Measurements from ENCODE around the gene CNPY1. TPM values are rescaled to one million over a fixed set of nuclear protein-coding genes. Genes with fewer than 3 reads are reported as not detected.
"Not testable (repeated sequence)": the region's sequence is repeated elsewhere in the genome, so short reads cannot be mapped to it uniquely, and the experiment has no call there.

CNPY1 gene
- not detected in 2 replicates for total RNA-seq

DNA sequence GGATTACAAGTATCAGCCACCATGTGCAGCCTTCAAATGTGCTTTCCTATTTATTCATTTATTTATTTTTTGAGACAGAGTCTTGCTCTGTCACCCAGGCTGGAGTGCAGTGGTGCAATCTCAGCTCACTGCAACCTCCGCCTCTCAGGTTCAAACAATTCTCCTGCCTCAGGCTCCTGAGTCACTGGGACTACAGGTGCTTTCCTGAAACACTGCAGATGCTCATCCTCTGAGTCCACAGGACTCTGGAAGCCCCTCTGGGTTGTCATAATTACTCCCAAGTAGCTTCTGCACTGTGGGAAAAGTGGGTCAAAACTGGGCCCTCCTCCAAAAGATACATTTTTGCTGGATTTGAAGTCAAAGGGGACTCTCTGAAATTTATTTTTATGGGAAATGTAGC is at the start of gene CNPY1:
Gene CNPY1 (minus strand): TSS at position 111 of the 400 bp plus-strand sequence. CDS start 630 bp downstream, outside the sequence.
- DNase-seq (ENCODE audit: low read depth); H3K4me3 ChIP-seq (ENCODE audit: low read depth, low read length): not testable (repeated sequence)

DNA sequence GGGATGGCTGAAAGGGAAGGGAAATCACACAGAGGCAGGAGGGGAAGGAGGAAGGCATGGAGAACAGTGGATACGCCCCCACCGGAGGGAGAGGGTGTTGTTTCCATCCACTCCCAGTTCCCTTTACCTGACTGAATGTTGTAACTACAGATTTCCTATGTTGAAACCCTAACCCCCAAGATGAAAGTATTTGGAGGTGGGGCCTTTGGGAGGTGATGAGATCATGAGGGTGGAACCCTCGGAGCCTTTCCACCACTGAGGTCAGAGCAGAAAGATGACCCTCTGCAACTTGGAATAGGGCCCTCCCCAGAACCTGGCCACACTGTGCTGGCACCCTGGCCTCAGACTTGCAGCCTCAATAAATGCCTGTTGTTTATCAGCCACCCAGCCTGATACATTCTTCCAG is 48.6 kb upstream of the CNPY1 start:
- DNase-seq (ENCODE audit: low read depth), result no peak
- H3K4me3 ChIP-seq (ENCODE audit: low read depth, low read length), result no peak overlapping the region
- TF ChIP-seq, protein P1, sequence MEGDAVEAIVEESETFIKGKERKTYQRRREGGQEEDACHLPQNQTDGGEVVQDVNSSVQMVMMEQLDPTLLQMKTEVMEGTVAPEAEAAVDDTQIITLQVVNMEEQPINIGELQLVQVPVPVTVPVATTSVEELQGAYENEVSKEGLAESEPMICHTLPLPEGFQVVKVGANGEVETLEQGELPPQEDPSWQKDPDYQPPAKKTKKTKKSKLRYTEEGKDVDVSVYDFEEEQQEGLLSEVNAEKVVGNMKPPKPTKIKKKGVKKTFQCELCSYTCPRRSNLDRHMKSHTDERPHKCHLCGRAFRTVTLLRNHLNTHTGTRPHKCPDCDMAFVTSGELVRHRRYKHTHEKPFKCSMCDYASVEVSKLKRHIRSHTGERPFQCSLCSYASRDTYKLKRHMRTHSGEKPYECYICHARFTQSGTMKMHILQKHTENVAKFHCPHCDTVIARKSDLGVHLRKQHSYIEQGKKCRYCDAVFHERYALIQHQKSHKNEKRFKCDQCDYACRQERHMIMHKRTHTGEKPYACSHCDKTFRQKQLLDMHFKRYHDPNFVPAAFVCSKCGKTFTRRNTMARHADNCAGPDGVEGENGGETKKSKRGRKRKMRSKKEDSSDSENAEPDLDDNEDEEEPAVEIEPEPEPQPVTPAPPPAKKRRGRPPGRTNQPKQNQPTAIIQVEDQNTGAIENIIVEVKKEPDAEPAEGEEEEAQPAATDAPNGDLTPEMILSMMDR (IDR thresholded peaks at IDR 0.05; ENCODE audit: insufficient read depth, low read depth, low read length), result no peak

DNA sequence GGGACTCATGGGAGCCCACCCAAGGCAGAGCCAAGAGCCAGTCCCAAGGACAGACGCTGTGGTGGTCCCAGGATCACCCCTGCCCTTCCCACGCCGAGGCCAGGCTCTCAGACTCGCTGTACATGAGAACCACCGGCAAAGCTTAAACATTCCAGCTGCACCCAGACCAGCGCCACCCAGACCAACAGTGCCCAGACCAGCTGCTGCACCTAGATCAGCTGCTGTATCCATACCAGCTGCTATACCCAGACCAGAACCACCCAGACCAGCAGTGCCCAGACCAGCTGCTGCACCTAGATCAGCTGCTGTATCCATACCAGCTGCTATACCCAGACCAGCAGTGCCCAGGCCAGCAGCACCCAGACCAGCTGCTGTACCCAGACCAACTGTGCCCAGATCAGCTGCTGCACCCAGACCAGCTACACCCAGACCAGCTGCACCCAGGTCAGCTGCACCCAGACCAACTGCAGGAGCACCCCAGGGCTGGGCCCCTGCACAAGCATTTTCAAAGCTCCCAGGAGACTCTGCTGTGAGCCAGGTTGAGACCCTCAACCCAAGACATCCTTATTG is 47.9 kb upstream of the CNPY1 start:
- TF ChIP-seq, protein P1 (IDR thresholded peaks at IDR 0.05; ENCODE audit: insufficient read depth, low read depth, low read length), result no peak
- no peak for DNase-seq (ENCODE audit: low read depth)
- H3K4me3 ChIP-seq (ENCODE audit: low read depth, low read length), result no peak overlapping the region

DNA sequence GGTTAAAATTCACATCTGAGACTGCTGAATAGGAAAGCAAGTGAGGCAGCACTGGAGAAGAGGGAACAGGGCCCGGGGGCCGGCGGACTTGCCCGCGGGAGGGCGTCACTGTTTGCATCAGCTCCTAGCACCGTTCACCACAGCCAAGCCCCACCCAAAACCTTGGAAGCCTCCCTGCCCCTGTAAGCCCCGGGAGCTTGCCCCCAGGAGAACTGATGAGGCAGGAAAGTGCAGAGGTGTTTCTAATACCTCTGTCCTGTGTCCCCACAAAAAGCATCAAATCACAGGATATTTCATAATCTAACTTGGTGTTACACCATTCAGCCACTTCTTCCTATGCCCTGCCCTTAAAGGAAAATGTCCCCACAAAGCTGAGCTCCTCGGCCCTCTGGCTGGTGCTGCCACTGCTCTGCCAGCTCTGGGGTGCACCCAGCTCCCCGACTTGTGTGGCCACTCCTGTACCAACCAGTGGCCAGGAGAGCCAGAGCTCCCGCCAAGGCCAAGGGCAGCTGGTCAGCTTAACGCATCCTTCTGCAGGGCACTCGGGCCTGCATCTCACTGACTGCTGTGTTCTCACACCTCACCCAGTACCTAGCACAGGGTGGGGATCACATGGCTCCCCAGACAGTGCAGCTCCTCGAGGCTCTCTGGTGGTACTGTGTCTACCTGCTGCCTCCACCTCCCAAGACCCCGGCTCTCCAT is 47.3 kb upstream of the CNPY1 start:
- no peak overlapping the region for H3K4me3 ChIP-seq (ENCODE audit: low read depth, low read length)
- TF ChIP-seq, protein P1 (IDR thresholded peaks at IDR 0.05; ENCODE audit: insufficient read depth, low read depth, low read length), result no peak
- no peak for DNase-seq (ENCODE audit: low read depth)

DNA sequence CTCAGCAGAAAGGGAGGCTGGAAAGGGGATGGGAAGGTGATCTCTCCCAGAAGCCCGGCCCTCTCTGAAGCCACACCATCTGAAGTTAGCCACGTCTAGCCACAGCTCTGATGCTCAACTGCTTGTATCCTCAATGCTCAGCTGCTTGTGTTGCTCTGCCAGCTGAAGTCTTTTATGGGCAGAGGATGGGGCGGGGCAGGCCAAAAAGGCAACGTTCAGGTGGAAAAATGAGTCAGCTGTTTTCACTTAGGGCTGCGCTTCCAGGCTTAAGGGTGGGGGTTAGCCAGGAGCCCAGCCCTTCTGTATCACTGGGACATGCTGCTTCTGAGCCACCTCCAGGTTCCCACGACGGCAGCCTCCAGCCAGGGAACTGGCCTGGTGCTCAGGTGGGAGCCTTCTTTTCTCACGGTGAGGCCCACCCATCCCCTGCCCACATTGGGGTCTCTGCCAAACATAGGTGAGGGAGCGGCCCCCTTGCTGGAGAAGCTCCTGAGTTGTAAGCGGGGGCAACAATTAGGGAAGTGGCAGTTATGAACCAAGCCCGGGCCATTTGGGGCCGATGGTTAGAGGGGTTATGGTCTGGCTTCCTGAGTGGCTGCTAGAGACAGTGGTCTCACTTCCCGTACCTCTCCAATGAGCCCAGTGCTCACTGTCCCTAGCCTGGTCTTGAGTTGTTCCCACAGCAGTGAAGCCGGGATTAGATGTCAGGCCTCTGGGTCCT is 44.9 kb upstream of the CNPY1 start:
- no peak overlapping the region for H3K4me3 ChIP-seq (ENCODE audit: low read depth, low read length)
- no peak for DNase-seq (ENCODE audit: low read depth)
- TF ChIP-seq, protein P1 (IDR thresholded peaks at IDR 0.05; ENCODE audit: insufficient read depth, low read depth, low read length), result no peak

DNA sequence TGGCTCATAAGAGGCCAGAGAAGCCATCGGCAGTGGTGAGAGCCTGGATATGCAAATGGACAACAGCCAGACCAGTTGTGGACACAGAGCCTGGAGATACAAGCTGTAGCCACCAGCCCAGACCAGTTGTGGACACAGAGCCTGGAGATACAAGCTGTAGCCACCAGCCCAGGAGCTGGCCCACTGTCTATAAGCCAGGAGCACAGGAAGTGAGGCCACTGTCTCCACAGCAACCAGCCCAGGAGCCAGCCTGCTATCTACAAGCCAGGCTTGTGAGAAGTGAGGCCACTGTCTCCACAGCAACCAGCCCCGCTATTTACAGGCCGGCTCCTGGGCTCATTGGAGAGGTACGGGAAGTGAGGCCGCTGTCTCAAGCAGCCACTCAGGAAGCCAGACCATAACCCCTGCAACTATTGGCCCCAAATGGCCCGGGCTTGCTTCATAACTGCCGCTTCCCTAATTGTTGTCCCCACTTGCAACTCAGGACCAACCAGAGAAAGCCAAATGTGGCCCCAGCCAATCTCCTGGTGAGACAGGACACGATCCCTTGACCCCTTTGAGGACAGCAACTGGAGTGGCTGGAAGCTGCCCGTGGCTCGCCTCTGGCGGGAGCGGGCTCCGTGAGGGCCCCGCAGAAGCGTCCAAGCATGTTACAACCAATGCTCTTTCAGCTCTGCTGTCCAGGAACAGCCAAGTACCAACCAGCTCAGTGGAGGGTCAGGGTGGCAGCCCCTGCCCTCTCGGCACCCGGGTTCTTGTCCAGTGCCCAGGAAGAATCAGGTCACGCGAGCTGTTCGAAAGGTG is 44.1 kb upstream of the CNPY1 start:
- peak; percentile 12 for DNase-seq (ENCODE audit: low read depth)
- H3K4me3 ChIP-seq (ENCODE audit: low read depth, low read length), result no peak overlapping the region
- TF ChIP-seq, protein P1 (IDR thresholded peaks at IDR 0.05; ENCODE audit: insufficient read depth, low read depth, low read length), result no peak

Data from fibroblast of villous mesenchyme (primary cell).